GM12891 (cell line): Measurements from ENCODE around the gene PLCH2.
"Not testable (repeated sequence)": the region's sequence is repeated elsewhere in the genome, so short reads cannot be mapped to it uniquely, and the experiment has no call there.

Experiments used
- DNase-seq: peaks from one replicate; pipeline ENCODE4 v3.0.0; 2011; ENCODE audit warnings: low spot score; ENCODE audit not compliant: insufficient read length
- FAIRE-seq: peaks from 2 replicates; lab custom pipeline; 2011; peaks lifted over from hg19 to GRCh38; lab: Jason Lieb, UNC
- PAX5 ChIP-seq: IDR thresholded peaks from 2 replicates; pipeline ENCODE4 v1.6.1; 2011; ENCODE audit warnings: low read length, moderate library complexity, mild to moderate bottlenecking; ENCODE audit not compliant: insufficient read depth, severe bottlenecking
- POLR2A ChIP-seq: IDR thresholded peaks from 2 replicates; pipeline ENCODE4 v1.6.1; 2011; ENCODE audit warnings: low read depth, low read length, control low read depth
- POLR2AphosphoS5 ChIP-seq: IDR thresholded peaks from 2 replicates; pipeline ENCODE4 v1.6.1; 2011; ENCODE audit warnings: low read depth, low read length, control low read depth
- POU2F2 ChIP-seq: IDR thresholded peaks from 2 replicates; pipeline ENCODE4 v1.6.1; 2011; ENCODE audit warnings: low read depth, mild to moderate bottlenecking, control low read depth, low read length, moderate library complexity
- SPI1 ChIP-seq: IDR thresholded peaks from 2 replicates; pipeline ENCODE4 v1.6.1; 2011; ENCODE audit warnings: low read depth, low read length, control low read depth
- TAF1 ChIP-seq: IDR thresholded peaks from 2 replicates; pipeline ENCODE4 v1.6.1; 2011; ENCODE audit warnings: low read depth, low read length, control low read depth

Gene PLCH2

GRCh38 chr1:2457444-2457843, 18.6 kb upstream of the PLCH2 start:
- TF ChIP-seq TAF1, result no peak
- TF ChIP-seq PAX5, result no peak
- no peak for TF ChIP-seq POU2F2
- TF ChIP-seq POLR2AphosphoS5, result no peak
- TF ChIP-seq SPI1, result no peak
- TF ChIP-seq POLR2A, result no peak
- FAIRE-seq (no peak), DNase-seq (no peak)

GRCh38 chr1:2458687-2459086, 17.4 kb upstream of the PLCH2 start:
- TF ChIP-seq POLR2AphosphoS5, result no peak
- TF ChIP-seq PAX5, result no peak
- no peak for TF ChIP-seq TAF1
- TF ChIP-seq POU2F2, result no peak
- TF ChIP-seq SPI1, result no peak
- TF ChIP-seq POLR2A, result no peak
- no peak for DNase-seq
- FAIRE-seq, result no peak

GRCh38 chr1:2459102-2459753, 16.9 kb upstream of the PLCH2 start:
- not testable (repeated sequence) for DNase-seq, FAIRE-seq

GRCh38 chr1:2459757-2460156, 16.3 kb upstream of the PLCH2 start:
- DNase-seq (no peak), FAIRE-seq (no peak)
- no peak for TF ChIP-seq POU2F2
- TF ChIP-seq PAX5, result no peak
- no peak for TF ChIP-seq POLR2AphosphoS5
- no peak for TF ChIP-seq TAF1
- no peak for TF ChIP-seq SPI1
- no peak for TF ChIP-seq POLR2A

GRCh38 chr1:2460203-2460602, 15.9 kb upstream of the PLCH2 start:
- no peak for TF ChIP-seq PAX5
- TF ChIP-seq TAF1, result no peak
- TF ChIP-seq POLR2A, result no peak
- no peak for TF ChIP-seq POU2F2
- no peak for TF ChIP-seq POLR2AphosphoS5
- no peak for TF ChIP-seq SPI1
- no peak for DNase-seq
- no peak for FAIRE-seq

- no peak for DNase-seq
- TF ChIP-seq SPI1 (no peak), POU2F2 (no peak), POLR2A (no peak), POLR2AphosphoS5 (no peak), TAF1 (no peak), PAX5 (no peak)
- no peak for FAIRE-seq
Measured at GRCh38 chr1:2460996-2461751, 14.9 kb upstream of the PLCH2 start.

GRCh38 chr1:2462819-2463218, 13.3 kb upstream of the PLCH2 start:
- FAIRE-seq (no peak), DNase-seq (no peak)
- TF ChIP-seq POU2F2, result no peak
- no peak for TF ChIP-seq SPI1
- no peak for TF ChIP-seq POLR2AphosphoS5
- TF ChIP-seq PAX5, result no peak
- TF ChIP-seq TAF1, result no peak
- no peak for TF ChIP-seq POLR2A

GRCh38 chr1:2463396-2463795, 12.7 kb upstream of the PLCH2 start:
- no peak for FAIRE-seq
- no peak for DNase-seq
- TF ChIP-seq PAX5, result no peak
- TF ChIP-seq POLR2AphosphoS5, result no peak
- TF ChIP-seq POLR2A, result no peak
- no peak for TF ChIP-seq POU2F2
- TF ChIP-seq SPI1, result no peak
- no peak for TF ChIP-seq TAF1

GRCh38 chr1:2465371-2466269, 10.5 kb upstream of the PLCH2 start:
- DNase-seq (no peak), FAIRE-seq (no peak)
- no peak for TF ChIP-seq SPI1
- no peak for TF ChIP-seq PAX5
- no peak for TF ChIP-seq POLR2A

- FAIRE-seq, result no peak
- no peak for TF ChIP-seq POU2F2
- no peak for TF ChIP-seq POLR2AphosphoS5
- TF ChIP-seq SPI1, result no peak
- TF ChIP-seq POLR2A, result no peak
- TF ChIP-seq PAX5, result no peak
- TF ChIP-seq TAF1, result no peak
- no peak for DNase-seq
Measured at GRCh38 chr1:2466270-2466665, 9.8 kb upstream of the PLCH2 start.
